GM12892 (cell line): ENCODE data around the gene DNAJB1.
A peak's percentile ranks its signal among the peaks of the same experiment; 100 is the strongest.

Source experiments
- DNase-seq: peaks from one replicate; pipeline ENCODE4 v3.0.0; 2011; ENCODE audit not compliant: insufficient read length
- FAIRE-seq: peaks from 2 replicates; lab custom pipeline; 2011; peaks lifted over from hg19 to GRCh38; lab: Jason Lieb, UNC
- POLR2A ChIP-seq: IDR thresholded peaks from 2 replicates; pipeline ENCODE4 v1.6.1; 2011; ENCODE audit warnings: low read depth, low read length, control low read depth
- POLR2AphosphoS5 ChIP-seq: IDR thresholded peaks from 2 replicates; pipeline ENCODE4 v1.6.1; 2011; ENCODE audit warnings: low read depth, low read length, control low read depth
- TAF1 ChIP-seq: IDR thresholded peaks from 2 replicates; pipeline ENCODE4 v1.6.1; 2011; ENCODE audit warnings: low read depth, mild to moderate bottlenecking, control low read depth, low read length, borderline replicate concordance

Gene DNAJB1

GRCh38 chr19:14497228-14497921 is 20.8 kb downstream of the DNAJB1 start:
- no peak for FAIRE-seq
- DNase-seq: no peak
- no peak for TF ChIP-seq TAF1
- TF ChIP-seq POLR2AphosphoS5: no peak
- no peak for TF ChIP-seq POLR2A

DNA sequence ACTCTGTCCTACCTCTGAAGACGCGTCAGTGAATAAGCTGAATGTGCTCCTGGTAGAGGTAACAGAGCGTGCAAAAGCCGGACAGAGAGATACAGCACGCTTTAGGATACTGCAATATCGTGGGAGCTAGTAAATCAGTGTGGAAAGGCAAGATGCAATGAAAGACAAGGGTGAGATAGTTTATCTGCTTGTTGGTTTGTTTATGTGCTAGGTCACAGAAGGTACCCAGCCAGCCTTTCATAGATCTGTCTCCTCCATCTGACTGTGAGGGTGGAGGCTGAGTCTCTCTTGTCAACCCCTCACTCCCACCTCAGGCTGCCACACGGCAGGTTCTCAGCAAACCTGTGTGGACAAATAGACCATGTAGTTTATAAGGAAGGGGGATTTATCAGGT is 21.4 kb downstream of the DNAJB1 start:
- DNase-seq (no peak), FAIRE-seq (no peak)
- TF ChIP-seq POLR2A (no peak), TAF1 (no peak), POLR2AphosphoS5 (no peak)

- FAIRE-seq: peak; percentile 81
- TF ChIP-seq POLR2AphosphoS5 (no peak), TAF1 (no peak), POLR2A (no peak)
- peak; percentile 99 for DNase-seq
These were observed 22.0 kb downstream of the DNAJB1 start, which contains the start of gene GIPC1 for GRCh38 chr19:14496029-14496833. Gene GIPC1, minus strand, starts transcription at chr19:14496127. Its CDS starts 13,151 bp downstream, at chr19:14482976.

GRCh38 chr19:14495672-14496028 is 22.5 kb downstream of the DNAJB1 start:
- no peak for TF ChIP-seq POLR2A
- no peak for TF ChIP-seq TAF1
- TF ChIP-seq POLR2AphosphoS5: no peak
- DNase-seq: no peak
- FAIRE-seq: no peak

DNA sequence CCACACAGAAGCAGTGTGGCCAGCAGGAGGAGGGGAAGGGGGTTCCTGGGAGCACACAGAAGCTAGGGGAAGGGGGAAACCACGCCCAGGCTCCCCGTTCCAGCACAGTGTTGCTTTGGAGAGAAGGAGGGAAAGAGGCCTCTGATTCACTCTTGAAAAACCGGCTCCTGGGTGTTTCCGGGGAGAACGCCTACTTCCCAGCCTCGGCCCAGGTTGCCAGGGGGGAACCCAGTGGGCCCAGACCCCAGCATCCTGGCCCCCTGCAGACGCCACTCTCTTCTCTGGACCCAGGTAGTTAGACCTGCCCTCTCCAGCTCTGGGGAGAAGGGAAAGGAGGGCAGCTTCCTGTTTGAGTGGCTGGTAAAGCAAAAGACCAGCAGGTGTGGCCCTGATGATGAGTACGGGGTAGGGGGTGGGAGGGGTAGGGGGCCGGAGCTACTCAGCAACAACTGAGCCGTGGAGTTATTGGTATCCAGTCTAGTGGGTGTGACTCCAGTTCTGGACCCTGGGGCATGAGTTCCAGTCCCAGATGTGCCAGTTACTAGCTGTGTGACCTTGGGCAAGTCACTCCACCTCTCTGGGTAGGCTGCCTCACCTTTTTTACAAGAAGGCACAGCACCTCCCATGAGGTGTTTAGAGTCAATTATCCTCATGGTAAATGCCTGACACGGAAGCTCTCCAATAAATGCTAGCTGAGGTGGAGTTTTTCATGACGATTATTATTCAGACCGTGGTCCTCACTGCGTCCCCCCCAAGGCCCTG is 23.1 kb downstream of the DNAJB1 start:
- DNase-seq (no peak), FAIRE-seq (no peak)
- TF ChIP-seq POLR2AphosphoS5 (no peak), TAF1 (no peak), POLR2A (no peak)

DNA sequence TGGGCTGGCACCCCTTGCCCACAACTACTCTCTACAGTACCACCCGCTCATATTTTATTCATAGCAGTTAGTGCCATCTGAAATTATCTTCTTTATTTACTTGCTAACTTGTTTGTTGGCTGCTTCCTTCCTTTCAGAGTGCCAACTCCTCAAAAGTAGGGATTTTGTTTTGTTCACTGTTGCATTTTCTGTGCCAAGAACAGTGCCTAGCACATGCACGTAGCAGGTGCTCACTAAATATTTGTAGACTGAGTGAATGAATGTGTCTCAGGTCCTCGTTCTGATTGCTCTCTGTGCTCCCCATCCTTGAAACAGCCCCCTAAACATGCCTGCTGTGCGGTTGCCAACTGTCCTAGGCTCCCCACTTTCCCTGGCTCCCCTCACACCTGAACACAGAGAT is 23.8 kb downstream of the DNAJB1 start:
- DNase-seq (no peak), FAIRE-seq (no peak)
- TF ChIP-seq POLR2A (no peak), POLR2AphosphoS5 (no peak), TAF1 (no peak)

GRCh38 chr19:14492756-14493337 is 25.4 kb downstream of the DNAJB1 start:
- DNase-seq (no peak), FAIRE-seq (no peak)
- TF ChIP-seq POLR2AphosphoS5 (no peak), POLR2A (no peak), TAF1 (no peak)

- FAIRE-seq: no peak
- no peak for DNase-seq
- no peak for TF ChIP-seq TAF1
- TF ChIP-seq POLR2AphosphoS5: no peak
- no peak for TF ChIP-seq POLR2A
These were observed 30.6 kb downstream of the DNAJB1 start for GRCh38 chr19:14487370-14488125.

GRCh38 chr19:14482172-14482941 is 35.8 kb downstream of the DNAJB1 start:
- TF ChIP-seq POLR2A (no peak), POLR2AphosphoS5 (no peak), TAF1 (no peak)
- FAIRE-seq: no peak

DNA sequence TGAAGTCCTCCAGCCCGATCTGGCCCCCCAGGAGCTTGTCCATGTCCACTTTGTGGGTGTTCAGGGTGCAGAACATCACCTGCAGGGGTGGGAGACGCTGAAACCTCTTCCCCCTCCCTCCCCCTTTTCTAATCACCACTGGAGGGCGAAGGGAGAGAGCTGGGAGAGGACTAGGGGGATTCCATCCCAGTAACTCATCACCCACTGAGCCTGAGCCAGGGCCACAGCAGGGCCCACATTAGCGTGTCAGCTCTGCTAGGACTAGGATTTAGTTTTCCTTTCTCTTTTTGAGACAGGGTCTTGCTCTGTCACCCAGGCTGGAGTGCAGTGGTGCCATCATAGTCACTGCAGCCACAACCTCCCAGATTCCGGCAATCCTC is 37.5 kb downstream of the DNAJB1 start:
- FAIRE-seq (no peak), DNase-seq (no peak)
- TF ChIP-seq POLR2A (no peak), TAF1 (no peak), POLR2AphosphoS5 (no peak)

More at GRCh38 chr19:14482172-14482941, 35.8 kb downstream of the DNAJB1 start:
- DNase-seq: no peak

- peak; percentile 77 for FAIRE-seq
- TF ChIP-seq POLR2AphosphoS5 (no peak), POLR2A (no peak), TAF1 (no peak)
- DNase-seq: peak; percentile 91
These were observed 38.1 kb downstream of the DNAJB1 start for GRCh38 chr19:14479975-14480699.
